ENCODE results near the gene CIAO1. TPM values are rescaled to one million over a fixed set of nuclear protein-coding genes. Genes with fewer than 3 reads are reported as not detected.

Gene CIAO1
- total and polyA plus RNA-seq, 2 of the 13 experiments (the other 11 are each of a cell fraction or from before 2014, with no cell fraction given) = 99.3 to 120 TPM

- TF ChIP-seq ZNF230 (CRISPR knock-in tag; IDR thresholded peaks at IDR 0.05) (no peak; the same call in 1 of the 2 replicates), RBFOX2 (IDR thresholded peaks at IDR 0.05; ENCODE audit: low read depth, low read length) (no peak), TAF1 (CRISPR knock-in tag; IDR thresholded peaks at IDR 0.05) (0 out of 2 replicates have a peak, but pooled peaks have one; percentile 5), MZF1 (CRISPR knock-in tag; IDR thresholded peaks at IDR 0.05; ENCODE audit: borderline replicate concordance) (no peak), ZNF484 (CRISPR knock-in tag; IDR thresholded peaks at IDR 0.05; ENCODE audit: borderline replicate concordance, low read depth) (no peak), BHLHE40 (IDR thresholded peaks at IDR 0.05; ENCODE audit: low read length) (no peak), BORCS8-MEF2B (CRISPR knock-in tag; IDR thresholded peaks at IDR 0.05) (no peak), E2F1 (CRISPR knock-in tag; IDR thresholded peaks at IDR 0.05) (no peak), ZBTB7A (CRISPR knock-in tag; IDR thresholded peaks at IDR 0.05) (no peak), AGO1 (IDR thresholded peaks at IDR 0.05; ENCODE audit: low read depth, low read length, poor library complexity, severe bottlenecking) (no peak), ZNF343 (CRISPR knock-in tag; IDR thresholded peaks at IDR 0.05) (no peak), TRIM24 (CRISPR knock-in tag; IDR thresholded peaks at IDR 0.05) (no peak), ZNF841 (CRISPR knock-in tag; IDR thresholded peaks at IDR 0.05; ENCODE audit: borderline replicate concordance) (no peak), ZNF234 (CRISPR knock-in tag; conservative IDR thresholded peaks at IDR 0.05) (no peak), MLX (CRISPR knock-in tag; IDR thresholded peaks at IDR 0.05) (0 out of 2 replicates have a peak, but pooled peaks have one; percentile 21), ZZZ3 (CRISPR knock-in tag; IDR thresholded peaks at IDR 0.05; ENCODE audit: borderline replicate concordance) (0 out of 2 replicates have a peak, but pooled peaks have one; percentile 42), ZNF256 (CRISPR knock-in tag; conservative IDR thresholded peaks at IDR 0.05) (no peak), DZIP1 (CRISPR knock-in tag; IDR thresholded peaks at IDR 0.05) (no peak), ZNF552 (CRISPR knock-in tag; IDR thresholded peaks at IDR 0.05; ENCODE audit: borderline replicate concordance) (no peak), ZNF34 (CRISPR knock-in tag; IDR thresholded peaks at IDR 0.05; ENCODE audit: borderline replicate concordance) (no peak), ZSCAN12 (CRISPR knock-in tag; IDR thresholded peaks at IDR 0.05) (no peak), RORA (CRISPR knock-in tag; IDR thresholded peaks at IDR 0.05) (no peak), ZNF501 (CRISPR knock-in tag; IDR thresholded peaks at IDR 0.05) (no peak; the same call in 1 of the 2 replicates), ZKSCAN5 (CRISPR knock-in tag; IDR thresholded peaks at IDR 0.05) (no peak), SALL1 (CRISPR knock-in tag; IDR thresholded peaks at IDR 0.05) (peak; percentile 59), RAD51 (IDR thresholded peaks at IDR 0.05; ENCODE audit: borderline replicate concordance) (no peak), ZNF543 (CRISPR knock-in tag; IDR thresholded peaks at IDR 0.05) (no peak), ATF3 (CRISPR knock-in tag; IDR thresholded peaks at IDR 0.05) (0 out of 2 replicates have a peak, but pooled peaks have one; percentile 24), ZNF225 (CRISPR knock-in tag; IDR thresholded peaks at IDR 0.05) (no peak)
These were observed 14.2 kb upstream of the CIAO1 start (continued) for GRCh38 chr2:96251721-96252292.

Measured in HepG2 (cell line).